NCI-H774 (cell line): ENCODE measurements around the gene SMIM41.

ENCODE experiments used
- DNase-seq: peaks from one replicate; lab custom pipeline; 2025; lab: John Stamatoyannopoulos, UW

The SMIM41 gene

GRCh38 chr12:52147367-52147963 lies 68.0 kb downstream of the SMIM41 start:
- no peak for DNase-seq

- DNase-seq: no peak
These were observed 68.5 kb downstream of the SMIM41 start for GRCh38 chr12:52147964-52148463.

GRCh38 chr12:52148464-52149181 lies 69.1 kb downstream of the SMIM41 start:
- no peak for DNase-seq

GRCh38 chr12:52149182-52149641 lies 69.7 kb downstream of the SMIM41 start:
- DNase-seq: no peak

GRCh38 chr12:52149651-52150241 lies 70.2 kb downstream of the SMIM41 start:
- DNase-seq: no peak

GRCh38 chr12:52151153-52151836 lies 71.8 kb downstream of the SMIM41 start:
- no peak for DNase-seq

GRCh38 chr12:52151837-52152783 lies 72.6 kb downstream of the SMIM41 start:
- peak; percentile 53 for DNase-seq

- no peak for DNase-seq
These were observed 73.4 kb downstream of the SMIM41 start for GRCh38 chr12:52152905-52153317.

- DNase-seq: no peak
These were observed 75.8 kb downstream of the SMIM41 start for GRCh38 chr12:52155048-52155868.

GRCh38 chr12:52156311-52156710 lies 76.8 kb downstream of the SMIM41 start:
- no peak for DNase-seq

- DNase-seq: peak; percentile 72
These were observed 77.5 kb downstream of the SMIM41 start for GRCh38 chr12:52156757-52157565.

GRCh38 chr12:52157566-52158150 lies 78.2 kb downstream of the SMIM41 start:
- DNase-seq: no peak
